22Rv1 (cell line): ENCODE data around the gene PIP4P1.
"Not testable (repeated sequence)": the region's sequence is repeated elsewhere in the genome, so short reads cannot be mapped to it uniquely, and the experiment has no call there.

Experiments used
- H3K27ac ChIP-seq: fragments of 450-650 bp; 2 replicates; pipeline ENCODE4 v1.5.1; 2017
- CTCF ChIP-seq: fragments of 450-650 bp; IDR thresholded peaks from 2 replicates; pipeline ENCODE4 v1.5.1; 2017; ENCODE audit warnings: mild to moderate bottlenecking
- ZFX ChIP-seq: fragments of 450-650 bp; IDR thresholded peaks from 2 replicates; pipeline ENCODE4 v1.6.1; 2017; ENCODE audit warnings: antibody characterized with exemption, borderline replicate concordance

The PIP4P1 gene

DNA sequence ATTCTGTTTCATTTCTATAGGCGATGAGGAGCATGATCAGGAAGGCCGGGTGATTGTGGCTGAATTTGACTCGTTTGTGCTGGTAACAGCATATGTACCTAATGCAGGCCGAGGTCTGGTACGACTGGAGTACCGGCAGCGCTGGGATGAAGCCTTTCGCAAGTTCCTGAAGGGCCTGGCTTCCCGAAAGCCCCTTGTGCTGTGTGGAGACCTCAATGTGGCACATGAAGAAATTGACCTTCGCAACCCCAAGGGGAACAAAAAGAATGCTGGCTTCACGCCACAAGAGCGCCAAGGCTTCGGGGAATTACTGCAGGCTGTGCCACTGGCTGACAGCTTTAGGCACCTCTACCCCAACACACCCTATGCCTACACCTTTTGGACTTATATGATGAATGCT, 4.3 kb downstream of the PIP4P1 start:
- peak overlapping the region; percentile 99 for H3K27ac ChIP-seq
- TF ChIP-seq ZFX (no peak), CTCF (no peak)

- TF ChIP-seq CTCF, result no peak
- no peak for TF ChIP-seq ZFX
- H3K27ac ChIP-seq, result peak overlapping the region; percentile 99
Measured at GRCh38 chr14:20455355-20456300, 5.6 kb downstream of the PIP4P1 start.

DNA sequence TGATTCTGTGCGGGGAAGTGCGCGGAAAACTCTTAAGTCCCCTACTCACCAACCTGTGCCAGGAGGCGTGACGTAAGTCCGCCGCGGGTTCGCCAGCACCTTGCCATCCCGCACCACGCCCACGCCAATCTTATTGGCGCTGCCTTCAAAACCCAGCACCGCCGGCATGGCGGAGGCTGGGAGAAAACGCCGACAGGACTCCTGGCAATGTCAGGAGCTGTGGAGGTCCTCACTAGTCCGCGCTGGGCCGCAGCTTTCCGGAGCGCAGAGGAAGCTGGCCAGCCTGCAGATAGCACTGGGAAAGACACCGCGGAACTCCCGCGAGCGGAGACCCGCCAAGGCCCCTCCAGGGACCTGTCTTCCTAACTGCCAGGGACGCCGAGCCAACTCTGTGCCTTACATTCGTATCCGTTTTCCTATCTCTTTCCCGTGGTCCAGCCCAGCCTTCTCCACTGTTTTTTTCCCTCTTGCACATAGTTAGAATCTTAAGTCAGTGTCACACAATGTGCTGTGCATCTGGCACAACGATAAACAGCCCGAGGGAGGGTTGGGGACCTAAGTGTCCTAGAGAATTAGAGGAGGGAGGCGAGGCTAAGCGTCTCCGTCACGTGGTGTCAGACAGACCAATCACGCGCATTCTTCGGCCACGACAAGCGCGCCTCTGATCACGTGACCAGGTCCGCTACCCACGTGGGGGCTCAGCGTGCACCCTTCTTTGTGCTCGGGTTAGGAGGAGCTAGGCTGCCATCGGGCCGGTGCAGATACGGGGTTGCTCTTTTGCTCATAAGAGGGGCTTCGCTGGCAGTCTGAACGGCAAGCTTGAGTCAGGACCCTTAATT, 6.5 kb downstream of the PIP4P1 start, which contains the start of the genes APEX1 and OSGEP:
Gene APEX1 (plus strand): TSS at position 711 of the 839 bp plus-strand sequence. CDS start 420 bp downstream, outside the sequence.
Gene OSGEP (minus strand): TSS at position 297 of the 839 bp plus-strand sequence. CDS start 129 bp downstream, at position 168.
- TF ChIP-seq ZFX (no peak), CTCF (no peak)
- peak within 1 kb of the TSS; percentile 99 for H3K27ac ChIP-seq

- H3K27ac ChIP-seq, result peak overlapping the region; percentile 99
Measured at GRCh38 chr14:20452831-20453230, 8.4 kb downstream of the PIP4P1 start.

GRCh38 chr14:20446889-20447288, 14.3 kb downstream of the PIP4P1 start:
- TF ChIP-seq ZFX, result no peak
- H3K27ac ChIP-seq, result no peak overlapping the region

- H3K27ac ChIP-seq, result not testable (repeated sequence)
Measured at GRCh38 chr14:20443650-20444049, 17.6 kb downstream of the PIP4P1 start.

DNA sequence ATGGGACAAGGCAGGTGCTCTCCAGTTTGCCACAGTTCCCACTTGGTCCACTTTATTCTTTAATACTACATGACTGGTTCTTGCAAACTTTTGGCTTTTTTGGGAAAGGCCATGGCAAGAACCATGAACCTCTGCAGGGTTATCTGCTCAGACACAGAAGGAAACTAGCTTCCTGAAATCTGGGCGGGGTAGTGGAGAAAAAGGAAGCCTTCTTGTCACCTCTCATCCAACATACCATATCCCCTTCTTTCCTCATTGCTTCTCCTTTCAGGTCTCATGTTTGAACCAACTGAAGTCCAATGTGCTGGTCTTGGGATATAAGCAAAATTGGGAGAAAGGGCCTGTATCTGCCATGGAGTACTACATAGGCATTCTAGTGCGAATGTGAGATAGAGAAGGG, 19.8 kb downstream of the PIP4P1 start:
- H3K27ac ChIP-seq, result no peak overlapping the region
- no peak for TF ChIP-seq CTCF
- no peak for TF ChIP-seq ZFX

- TF ChIP-seq ZFX (no peak), CTCF (no peak)
- no peak overlapping the region for H3K27ac ChIP-seq
Measured at GRCh38 chr14:20440882-20441281, 20.4 kb downstream of the PIP4P1 start.
